WTC11 (cell line): ENCODE results near the gene ZSCAN23. TPM values are rescaled to one million over a fixed set of nuclear protein-coding genes. Genes with fewer than 3 reads are reported as not detected.
"Not testable (repeated sequence)": the region's sequence is repeated elsewhere in the genome, so short reads cannot be mapped to it uniquely, and the experiment has no call there.

Experiments
- ATAC-seq: fragments of 200-7000 bp; cut with Tn5 transposase; 2 replicates; pipeline ENCODE4 v1.10.0; 2021; ENCODE audit warnings: mild to moderate bottlenecking, moderate library complexity
- CTCF ChIA-PET: fragments of 300-600 bp; sonication (Branson Sonifier 250); formaldehyde crosslinking; loops from one replicate; lab custom pipeline; 2021; ENCODE audit warnings: antibody characterized with exemption; lab: Charles Lee
- POLR2A ChIA-PET: fragments of 350-600 bp; sonication (Branson Sonifier 250); formaldehyde crosslinking; loops from one replicate; lab custom pipeline; 2021; ENCODE audit warnings: antibody characterized with exemption; lab: Charles Lee
- DNase-seq: peaks from one replicate; pipeline ENCODE4 v3.0.0; 2021; ENCODE audit warnings: low spot score
- H3K27ac Mint-ChIP-seq: 2 replicates; pipeline ENCODE4 v1.8.0; 2021; ENCODE audit warnings: mixed read lengths
- H3K27me3 Mint-ChIP-seq: 2 replicates; pipeline ENCODE4 v1.8.0; 2021; ENCODE audit warnings: low read depth, mild to moderate bottlenecking, moderate library complexity, mixed read lengths
- H3K36me3 Mint-ChIP-seq: 2 replicates; pipeline ENCODE4 v1.8.0; 2021; ENCODE audit warnings: mixed read lengths
- H3K4me1 Mint-ChIP-seq: 2 replicates; pipeline ENCODE4 v1.8.0; 2022; ENCODE audit warnings: mixed read lengths
- H3K4me3 Mint-ChIP-seq: 2 replicates; pipeline ENCODE4 v1.8.0; 2021; ENCODE audit warnings: mild to moderate bottlenecking, moderate library complexity, mixed read lengths
- H3K9me3 Mint-ChIP-seq: 2 replicates; pipeline ENCODE4 v1.8.0; 2021; ENCODE audit warnings: mixed read lengths
- ARID4B ChIP-seq: sonication (generic); formaldehyde crosslinking; IDR thresholded peaks from 2 replicates; pipeline ENCODE4 v1.8.0; 2023; ENCODE audit warnings: missing genetic modification reagents, mild to moderate bottlenecking, borderline replicate concordance
- GABPB1 ChIP-seq: sonication (generic); formaldehyde crosslinking; IDR thresholded peaks from 2 replicates; pipeline ENCODE4 v1.8.1; 2023; ENCODE audit warnings: mild to moderate bottlenecking, missing genetic modification reagents
- HMGXB4 ChIP-seq: sonication (generic); formaldehyde crosslinking; IDR thresholded peaks from 2 replicates; pipeline ENCODE4 v1.8.1; 2023; ENCODE audit warnings: mild to moderate bottlenecking, moderate library complexity, missing genetic modification reagents
- IRF2 ChIP-seq: sonication (generic); formaldehyde crosslinking; IDR thresholded peaks from 2 replicates; pipeline ENCODE4 v1.8.0; 2022; ENCODE audit warnings: low read depth, missing genetic modification reagents, borderline replicate concordance
- JAZF1 ChIP-seq: fragments of 250-450 bp; sonication (Bioruptor Pico); IDR thresholded peaks from 2 replicates; pipeline ENCODE4 v1.9.0; 2021; ENCODE audit warnings: moderate library complexity, mild to moderate bottlenecking, inconsistent platforms
- NR1H2 ChIP-seq: sonication (generic); formaldehyde crosslinking; IDR thresholded peaks from 2 replicates; pipeline ENCODE4 v1.9.0; 2021; ENCODE audit warnings: mild to moderate bottlenecking, moderate library complexity, missing genetic modification reagents
- RELA ChIP-seq: sonication (generic); formaldehyde crosslinking; IDR thresholded peaks from 2 replicates; pipeline ENCODE4 v1.8.1; 2022; ENCODE audit warnings: missing genetic modification reagents, mild to moderate bottlenecking, borderline replicate concordance
- RORB ChIP-seq: fragments of 250-450 bp; sonication (Bioruptor Pico); IDR thresholded peaks from 2 replicates; pipeline ENCODE4 v1.9.0; 2021; ENCODE audit warnings: mild to moderate bottlenecking
- SMAD3 ChIP-seq: sonication (generic); formaldehyde crosslinking; IDR thresholded peaks from 2 replicates; pipeline ENCODE4 v1.8.0; 2022; ENCODE audit warnings: missing genetic modification reagents, mild to moderate bottlenecking, borderline replicate concordance
- TEAD1 ChIP-seq: sonication (generic); formaldehyde crosslinking; IDR thresholded peaks from 2 replicates; pipeline ENCODE4 v1.8.0; 2022; ENCODE audit warnings: mild to moderate bottlenecking, missing genetic modification reagents
- ZNF219 ChIP-seq: sonication (generic); formaldehyde crosslinking; IDR thresholded peaks from 2 replicates; pipeline ENCODE4 v1.8.0; 2023; ENCODE audit warnings: missing genetic modification reagents, mild to moderate bottlenecking, borderline replicate concordance
- ZNF232 ChIP-seq: sonication (generic); formaldehyde crosslinking; IDR thresholded peaks from 2 replicates; pipeline ENCODE4 v1.8.0; 2022; ENCODE audit warnings: mild to moderate bottlenecking, missing genetic modification reagents
- ZNF423 ChIP-seq: fragments of 250-450 bp; sonication (Bioruptor Pico); IDR thresholded peaks from 2 replicates; pipeline ENCODE4 v2.1.2; 2022; ENCODE audit warnings: mild to moderate bottlenecking, moderate library complexity
- ZNF425 ChIP-seq: fragments of 250-450 bp; sonication (Bioruptor Pico); conservative IDR thresholded peaks from 2 replicates; pipeline ENCODE4 v1.9.0; 2021; ENCODE audit warnings: mild to moderate bottlenecking
- ZNF532 ChIP-seq: fragments of 250-450 bp; sonication (Bioruptor Pico); IDR thresholded peaks from 2 replicates; pipeline ENCODE4 v1.9.0; 2021; ENCODE audit warnings: mild to moderate bottlenecking, borderline replicate concordance
- total RNA-seq: library from RNA; stranded (reverse); gene quantifications from 3 replicates; pipeline ENCODE4 v1.2.3, GENCODE V29; 2021

The ZSCAN23 gene
- total RNA-seq, 1 experiment from 2014 or later, result 8.7 TPM

GRCh38 chr6:28474441-28475219 lies 31.3 kb upstream of the ZSCAN23 start:
- DNase-seq (no peak), ATAC-seq (peak; percentile 93)
- H3K9me3 Mint-ChIP-seq, result peaks cover 17% of the 10 kb centered on the region
- ChIA-PET POLR2A (interaction anchor here (0.5 to 1.4 kb wide), 2 partner anchors 15 to 130 kb away, joined by 3 to 4 read pairs; no protein-coding TSS in a partner anchor), CTCF (interaction anchor here (1.0 to 1.3 kb wide), 4 partner anchors 15 to 68 kb away, joined by 3 to 10 read pairs (median 3); no protein-coding TSS in a partner anchor)
- H3K36me3 Mint-ChIP-seq, result no peaks in the 10 kb centered on the region
- peaks cover 21% of the 10 kb centered on the region for H3K27me3 Mint-ChIP-seq
- H3K27ac Mint-ChIP-seq, result no peak overlapping the region
- H3K4me1 Mint-ChIP-seq, result peaks cover 9% of the 10 kb centered on the region
- peak overlapping the region; percentile 94 for H3K4me3 Mint-ChIP-seq
- no peak for TF ChIP-seq IRF2
- no peak for TF ChIP-seq JAZF1 (CRISPR knock-in tag)
- TF ChIP-seq RORB (CRISPR knock-in tag), result no peak
- TF ChIP-seq RELA (CRISPR knock-in tag), result no peak
- no peak for TF ChIP-seq ARID4B (CRISPR knock-in tag)
- TF ChIP-seq ZNF232, result 0 out of 2 replicates have a peak, but pooled peaks have one; percentile 37
- TF ChIP-seq HMGXB4 (CRISPR knock-in tag), result 0 out of 2 replicates have a peak, but pooled peaks have one; percentile 30
- no peak for TF ChIP-seq ZNF219
- TF ChIP-seq NR1H2 (CRISPR knock-in tag), result no peak
- no peak for TF ChIP-seq ZNF425
- TF ChIP-seq ZNF423, result no peak
- TF ChIP-seq SMAD3, result peak; percentile 34; the same call in 1 of the 2 replicates
- 0 out of 2 replicates have a peak, but pooled peaks have one; percentile 10 for TF ChIP-seq GABPB1 (CRISPR knock-in tag)
- TF ChIP-seq TEAD1 (CRISPR knock-in tag), result no peak
- no peak for TF ChIP-seq ZNF532 (CRISPR knock-in tag)

GRCh38 chr6:28469153-28469745 lies 26.0 kb upstream of the ZSCAN23 start:
- H3K4me1 Mint-ChIP-seq, CTCF ChIA-PET, H3K36me3 Mint-ChIP-seq, H3K27ac Mint-ChIP-seq, DNase-seq, POLR2A ChIA-PET, ATAC-seq: not testable (repeated sequence)
- Mint-ChIP-seq H3K27me3 (peaks cover 13% of the 10 kb centered on the region), H3K9me3 (peaks cover 19% of the 10 kb centered on the region), H3K4me3 (peak overlapping the region; percentile 27)
